Cardiac fibroblast (primary cell): ENCODE measurements around the gene TMEM158.

ENCODE experiments used
- DNase-seq, 2 donors: peaks; one replicate each; pipeline versions ENCODE4 v3.0.0 to v3.0.0-alpha.2; 2010; ENCODE audit warnings: low read depth in 2 of 2
- H3K4me3 ChIP-seq, 2 donors: replicated peaks in 1 of 2; 1 replicate in 1 of 2; 2 replicates in 1 of 2; pipeline ENCODE4 v1.5.1; 2011; ENCODE audit warnings: low read depth in 2 of 2, low read length in 2 of 2, mild to moderate bottlenecking in 2 of 2, moderate library complexity in 1 of 2
- TF ChIP-seq, protein P1 (sequence below): IDR thresholded peaks from one replicate; pipeline ENCODE4 v1.5.1; 2011; ENCODE audit warnings: low read depth, mild to moderate bottlenecking, low read length, inconsistent platforms

The TMEM158 gene

DNA sequence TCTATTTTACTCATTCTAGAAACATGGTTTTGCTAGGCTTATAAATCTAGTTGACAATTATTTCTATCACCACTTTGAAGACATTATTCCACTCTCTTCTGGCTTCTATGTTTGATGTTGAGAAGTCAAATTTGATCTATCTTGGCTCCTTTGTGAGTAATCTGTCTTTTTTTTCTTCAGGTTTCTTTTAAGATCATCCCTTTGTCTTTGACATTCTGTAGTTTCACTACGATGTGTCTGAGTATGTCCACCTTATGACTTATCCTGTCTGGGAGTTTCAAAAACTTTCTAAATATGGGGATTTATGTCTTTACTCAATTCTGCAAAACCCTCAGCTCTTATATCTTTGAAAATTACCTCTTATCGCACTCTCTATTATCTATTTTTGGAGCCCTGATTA lies 41.0 kb upstream of the TMEM158 start:
- H3K4me3 ChIP-seq: no peak overlapping the region
- DNase-seq: no peak

DNA sequence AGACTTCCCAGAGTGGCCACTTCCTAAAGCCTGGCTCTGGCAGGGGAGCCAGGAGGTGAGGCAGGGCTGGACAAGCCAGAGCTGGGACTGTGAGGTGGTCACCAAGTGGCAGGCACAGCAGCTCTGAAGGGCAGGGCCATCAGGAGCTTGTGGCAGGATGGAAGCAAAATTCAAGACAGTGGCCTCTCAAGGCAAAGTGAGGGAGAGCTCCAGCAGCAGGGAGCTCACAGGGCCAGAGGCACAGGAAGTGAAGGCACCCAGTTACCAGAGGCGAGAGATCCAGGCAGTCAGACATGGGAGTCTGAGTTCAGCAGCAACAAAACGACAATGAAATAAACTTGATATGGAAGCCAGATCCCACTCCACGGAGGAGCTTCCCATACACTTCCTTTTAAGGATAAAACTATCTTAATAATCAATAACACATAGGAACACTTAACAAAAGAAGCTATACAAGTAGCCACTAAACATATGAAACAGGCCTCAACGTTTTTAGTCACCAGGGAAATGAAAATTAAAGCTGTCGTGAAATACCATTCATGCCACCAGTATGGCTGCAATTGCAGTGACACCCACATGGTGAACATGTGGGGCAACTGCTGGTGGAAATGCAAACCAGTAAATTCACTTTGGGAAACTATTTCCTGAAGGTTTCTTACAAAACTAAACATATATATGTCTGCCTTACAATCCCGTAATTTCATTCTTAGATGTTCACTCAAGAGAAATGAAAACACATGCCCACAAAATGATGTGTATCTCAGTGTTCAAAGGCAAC lies 35.4 kb upstream of the TMEM158 start:
- TF ChIP-seq, protein P1, sequence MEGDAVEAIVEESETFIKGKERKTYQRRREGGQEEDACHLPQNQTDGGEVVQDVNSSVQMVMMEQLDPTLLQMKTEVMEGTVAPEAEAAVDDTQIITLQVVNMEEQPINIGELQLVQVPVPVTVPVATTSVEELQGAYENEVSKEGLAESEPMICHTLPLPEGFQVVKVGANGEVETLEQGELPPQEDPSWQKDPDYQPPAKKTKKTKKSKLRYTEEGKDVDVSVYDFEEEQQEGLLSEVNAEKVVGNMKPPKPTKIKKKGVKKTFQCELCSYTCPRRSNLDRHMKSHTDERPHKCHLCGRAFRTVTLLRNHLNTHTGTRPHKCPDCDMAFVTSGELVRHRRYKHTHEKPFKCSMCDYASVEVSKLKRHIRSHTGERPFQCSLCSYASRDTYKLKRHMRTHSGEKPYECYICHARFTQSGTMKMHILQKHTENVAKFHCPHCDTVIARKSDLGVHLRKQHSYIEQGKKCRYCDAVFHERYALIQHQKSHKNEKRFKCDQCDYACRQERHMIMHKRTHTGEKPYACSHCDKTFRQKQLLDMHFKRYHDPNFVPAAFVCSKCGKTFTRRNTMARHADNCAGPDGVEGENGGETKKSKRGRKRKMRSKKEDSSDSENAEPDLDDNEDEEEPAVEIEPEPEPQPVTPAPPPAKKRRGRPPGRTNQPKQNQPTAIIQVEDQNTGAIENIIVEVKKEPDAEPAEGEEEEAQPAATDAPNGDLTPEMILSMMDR: no peak
- DNase-seq: no peak
- no peak overlapping the region for H3K4me3 ChIP-seq

More for the DNA sequence above, 41.0 kb upstream of the TMEM158 start:
- TF ChIP-seq, protein P1: no peak

DNA sequence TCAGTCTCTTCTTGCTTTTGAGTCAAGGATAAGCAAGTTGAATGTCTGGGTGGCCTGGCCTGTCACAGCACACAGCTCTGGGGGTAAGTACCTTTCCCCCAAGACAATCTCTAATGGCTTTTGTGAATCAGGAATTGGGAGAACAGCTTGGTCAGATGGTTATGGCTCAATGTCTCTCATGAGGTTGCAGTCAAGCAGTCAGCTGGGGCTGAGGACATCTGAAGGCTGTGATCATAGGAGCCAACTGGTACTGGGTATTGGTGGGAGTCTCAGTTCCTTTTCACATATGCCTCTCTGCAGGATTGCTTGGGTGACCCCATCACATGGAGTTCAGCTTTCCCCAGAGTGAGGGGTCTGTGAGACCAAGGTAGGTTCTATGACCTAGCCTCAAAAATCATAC lies 33.0 kb upstream of the TMEM158 start:
- DNase-seq: no peak
- TF ChIP-seq, protein P1: no peak

DNA sequence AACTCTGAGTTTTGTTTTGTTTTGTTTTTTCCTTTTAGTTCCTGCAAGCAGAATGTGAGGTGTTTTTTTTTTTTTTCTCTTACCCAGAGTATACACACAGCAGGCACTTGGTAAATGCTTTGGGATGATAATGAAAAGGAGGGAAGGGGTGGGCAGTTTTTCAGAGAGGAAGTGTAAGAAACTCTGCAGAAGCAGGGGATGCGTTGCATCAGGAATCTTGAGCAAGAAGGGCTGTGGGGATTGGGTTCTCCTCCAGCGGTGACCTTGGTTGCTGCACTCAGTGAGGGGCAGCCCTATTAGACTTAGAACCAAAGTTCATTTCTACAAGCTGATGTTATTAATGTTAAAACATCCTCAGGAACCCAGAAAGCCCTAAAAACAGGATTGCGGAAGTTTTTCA lies 32.2 kb upstream of the TMEM158 start:
- TF ChIP-seq, protein P1: no peak
- no peak overlapping the region for H3K4me3 ChIP-seq
- no peak for DNase-seq

More for the DNA sequence above, 33.0 kb upstream of the TMEM158 start:
- no peak overlapping the region for H3K4me3 ChIP-seq

DNA sequence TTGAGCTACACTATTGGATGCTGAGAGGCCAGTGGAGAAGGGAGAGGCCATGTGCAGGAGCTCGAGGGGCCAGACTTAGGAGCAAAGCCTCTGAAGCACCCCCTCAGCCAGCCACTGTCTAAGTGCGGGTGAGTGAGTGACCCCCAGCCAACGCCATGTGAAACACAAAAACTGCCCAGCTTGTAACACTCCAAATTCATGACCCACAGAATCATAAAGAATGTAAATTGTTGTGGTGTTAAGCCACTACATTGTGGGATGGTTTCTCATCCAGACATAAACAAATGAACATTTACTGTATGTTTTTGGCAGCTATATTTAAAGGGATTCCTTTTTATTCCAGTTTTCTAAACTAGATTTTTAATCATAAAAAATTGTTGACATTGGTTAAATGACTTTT lies 27.2 kb upstream of the TMEM158 start:
- no peak overlapping the region for H3K4me3 ChIP-seq
- TF ChIP-seq, protein P1: no peak
- DNase-seq: no peak

DNA sequence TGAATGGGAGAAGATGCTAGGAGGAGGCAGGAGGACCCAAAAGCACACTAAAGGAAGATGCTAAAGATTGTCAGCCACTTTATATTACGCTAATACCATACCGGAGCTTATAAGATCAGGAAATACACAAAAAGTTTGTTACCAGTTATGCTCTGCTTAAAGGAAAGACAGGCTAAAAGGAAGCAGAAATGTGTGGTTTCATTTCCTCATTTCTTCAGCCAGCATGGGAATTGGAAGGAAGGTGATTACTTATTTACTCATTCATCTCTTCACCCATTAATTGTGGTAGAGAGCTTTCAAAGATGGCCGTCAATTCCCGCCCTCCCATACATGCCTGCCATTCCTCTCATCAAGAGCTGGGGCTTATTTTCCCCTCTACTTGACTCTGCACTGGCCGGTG lies 26.7 kb upstream of the TMEM158 start:
- DNase-seq: no peak
- TF ChIP-seq, protein P1: no peak

DNA sequence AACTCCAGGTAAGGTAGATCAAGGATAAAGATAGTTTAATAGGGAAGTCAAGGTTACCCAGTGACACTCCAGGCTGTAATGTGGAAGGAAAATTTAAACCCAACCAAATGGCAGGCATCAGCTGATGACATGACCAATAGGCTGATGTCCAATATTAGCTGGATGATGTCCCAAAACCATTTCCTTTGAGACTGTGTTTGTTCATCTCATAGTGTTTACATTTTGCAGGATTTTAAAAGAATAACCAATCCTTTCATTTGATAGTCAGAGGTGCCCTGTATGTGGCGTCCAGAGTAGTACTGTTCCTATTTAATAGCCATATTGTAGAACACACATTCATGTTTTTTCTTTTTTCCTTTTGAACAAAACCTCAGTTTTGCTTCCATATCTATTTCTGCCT lies 23.3 kb upstream of the TMEM158 start:
- H3K4me3 ChIP-seq: no peak overlapping the region
- TF ChIP-seq, protein P1: no peak
- no peak for DNase-seq

More for the DNA sequence above, 26.7 kb upstream of the TMEM158 start:
- H3K4me3 ChIP-seq: no peak overlapping the region
